Hepatic stellate cell (primary cell): Measurements from ENCODE around the gene STX11.

ENCODE experiments used
- DNase-seq: peaks from one replicate; pipeline ENCODE4 v3.0.0; 2011; ENCODE audit warnings: low spot score

STX11 gene

DNA sequence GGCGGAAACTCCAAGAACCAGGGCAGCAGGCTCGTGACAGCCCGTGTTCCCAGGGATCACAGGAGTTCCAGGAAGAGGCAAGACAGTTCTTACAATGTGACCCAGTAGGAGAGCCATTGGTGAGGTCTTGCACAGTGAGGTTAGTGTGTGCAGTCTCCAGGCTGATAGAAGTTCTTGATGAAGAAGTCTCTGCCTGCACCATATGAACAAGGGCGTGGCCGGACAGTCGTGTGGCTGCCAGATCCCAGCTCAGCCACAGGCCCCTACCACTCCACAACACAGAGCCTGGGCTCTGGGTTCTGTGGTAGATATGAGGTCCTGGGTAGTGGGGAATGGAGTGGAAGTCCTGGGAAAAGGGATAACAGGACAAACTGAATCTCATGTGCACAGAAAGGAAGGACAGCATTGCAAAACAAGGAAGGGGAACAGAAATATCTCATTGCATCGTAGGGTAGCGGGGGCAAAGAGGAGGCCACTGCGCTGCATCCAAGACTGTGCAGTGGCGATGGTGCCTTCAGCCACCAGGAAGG, 65.2 kb downstream of the STX11 start:
- DNase-seq: peak; percentile 17

- peak; percentile 90 for DNase-seq
These were observed 65.8 kb downstream of the STX11 start for GRCh38 chr6:144215932-144216667.

- peak; percentile 78 for DNase-seq
These were observed 66.4 kb downstream of the STX11 start for GRCh38 chr6:144216668-144217218.

DNA sequence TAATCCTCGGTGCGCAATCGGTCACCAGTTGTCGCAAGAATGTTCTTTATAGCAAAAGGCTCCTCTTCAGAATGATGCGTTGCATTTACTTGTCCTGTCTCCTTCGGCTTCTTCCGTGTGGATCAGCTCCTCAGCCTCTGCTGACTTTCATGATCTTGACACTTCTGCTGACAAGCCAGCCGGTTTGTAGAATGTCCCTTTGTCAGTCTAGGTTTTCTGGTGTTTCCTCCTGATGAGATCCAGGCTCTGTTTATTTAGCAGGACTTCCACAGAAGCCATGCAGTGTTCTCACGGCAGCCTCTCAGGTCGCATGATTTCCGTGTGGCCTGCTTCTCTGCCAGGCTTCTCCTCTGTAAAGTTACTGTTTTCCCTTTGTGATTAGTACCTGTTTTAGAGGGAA, 66.9 kb downstream of the STX11 start:
- DNase-seq: peak; percentile 54

DNA sequence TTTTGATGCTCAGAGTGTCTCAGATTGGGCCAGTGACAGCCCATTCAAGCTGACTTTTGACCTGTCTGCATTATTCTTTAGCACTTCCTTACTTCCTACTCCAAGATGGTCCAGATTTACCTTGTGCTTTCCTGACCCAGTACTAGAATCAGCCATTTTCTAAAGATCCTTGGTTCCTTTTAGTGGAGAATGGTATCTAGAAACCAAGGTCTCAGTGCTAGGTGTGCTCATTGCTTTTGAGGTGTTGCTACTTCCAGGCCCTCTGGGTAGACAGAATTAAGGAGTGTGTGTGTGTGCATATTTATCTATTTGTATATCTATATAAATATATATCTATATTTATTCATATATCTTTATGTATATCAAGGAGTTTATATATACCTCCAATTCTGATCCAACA, 67.5 kb downstream of the STX11 start:
- DNase-seq: no peak

DNA sequence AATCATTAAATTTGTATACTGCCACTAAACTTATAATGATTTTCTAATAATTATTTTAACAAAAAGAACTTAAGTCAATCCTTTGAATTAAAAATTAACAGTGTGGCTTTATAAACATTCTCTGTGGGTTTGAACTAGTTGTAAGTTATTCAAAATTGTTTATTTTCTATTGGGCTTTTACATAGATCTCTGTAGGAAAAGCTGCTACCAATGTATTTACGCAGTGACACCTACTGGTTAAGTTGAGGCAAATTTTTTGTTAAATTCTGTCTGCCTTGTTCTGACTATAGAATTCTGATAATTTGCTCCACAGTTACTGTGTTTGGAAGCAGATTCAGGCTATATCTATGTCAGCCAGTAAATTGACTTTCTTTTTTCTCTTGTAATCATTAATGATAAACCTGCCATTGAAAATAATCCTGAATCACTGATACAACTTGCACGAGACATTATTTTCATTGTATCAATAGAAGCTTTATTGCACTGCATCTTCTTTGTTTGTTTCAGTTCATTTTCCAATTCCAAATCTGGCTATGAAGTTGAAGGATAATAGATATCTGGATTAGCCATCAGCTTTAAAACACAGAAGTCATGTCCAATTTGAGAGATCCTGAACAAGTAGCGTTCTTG, 68.9 kb downstream of the STX11 start:
- peak; percentile 29 for DNase-seq

DNA sequence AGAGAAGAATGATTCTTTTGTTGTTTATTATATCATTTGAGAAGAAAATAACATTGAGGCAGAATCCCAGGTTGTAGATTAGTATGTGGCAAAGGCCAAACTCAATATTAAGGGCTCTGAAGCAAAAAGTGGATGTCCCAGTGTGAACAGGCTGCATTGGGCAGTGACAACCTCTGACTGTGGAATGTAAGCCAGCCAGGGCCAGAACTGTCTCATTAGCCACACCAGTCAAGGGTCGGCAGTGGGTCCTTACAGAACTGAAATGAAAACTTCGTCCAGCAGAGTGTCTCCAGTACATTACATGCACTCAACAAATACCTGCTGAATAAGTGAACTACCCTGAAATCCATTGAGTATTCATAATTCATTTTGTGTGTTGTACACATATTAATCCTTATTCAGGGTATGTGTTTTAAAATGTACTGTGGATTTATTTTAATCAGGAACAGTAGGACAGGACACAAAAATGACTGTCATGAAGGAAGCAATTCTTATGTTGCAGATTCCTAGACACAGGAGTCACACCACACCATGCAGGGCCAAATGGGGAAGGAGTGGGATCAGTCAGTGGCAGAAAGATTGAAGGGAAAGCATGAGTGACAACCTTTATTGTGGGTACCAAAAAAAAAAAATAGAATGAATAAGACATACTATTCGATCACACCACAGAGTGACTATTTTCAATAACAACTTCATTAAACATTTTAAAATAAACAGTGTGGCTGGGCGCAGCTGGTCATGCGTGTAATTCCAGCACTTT, 69.9 kb downstream of the STX11 start:
- DNase-seq: peak; percentile 19

- no peak for DNase-seq
These were observed 73.4 kb downstream of the STX11 start for GRCh38 chr6:144223686-144224085.

GRCh38 chr6:144231721-144232120, 81.4 kb downstream of the STX11 start:
- DNase-seq: no peak

DNA sequence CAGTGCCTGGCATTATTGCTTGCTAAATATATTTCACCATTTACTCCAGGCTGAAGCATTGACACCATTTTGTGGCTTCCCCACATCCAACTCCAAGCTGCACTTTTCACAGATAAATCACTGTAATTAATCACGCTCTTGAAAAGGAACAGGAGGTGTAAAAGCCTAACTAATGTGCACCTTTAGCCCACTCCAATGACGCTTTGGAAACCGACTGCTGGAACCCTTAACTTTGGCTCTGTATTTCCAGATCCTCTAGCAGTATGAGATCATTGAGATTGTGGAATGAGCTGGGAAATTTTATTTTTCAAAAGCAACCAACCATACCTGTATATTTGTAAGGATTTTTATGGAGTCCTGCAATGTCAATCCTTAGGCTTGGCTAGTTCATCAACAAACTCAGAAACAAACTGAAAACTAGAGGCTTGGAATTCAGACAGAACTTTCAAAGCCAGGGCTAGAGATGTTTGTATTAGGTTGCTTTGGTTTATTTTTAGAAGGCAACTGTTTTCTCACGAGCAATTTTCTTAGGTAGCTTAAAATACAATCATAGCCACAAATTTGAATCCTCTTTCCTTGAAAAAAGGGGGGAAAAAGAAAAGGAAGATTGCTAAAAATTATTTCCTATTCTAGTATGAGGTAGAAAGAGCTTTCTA, 82.0 kb downstream of the STX11 start:
- no peak for DNase-seq

GRCh38 chr6:144232832-144233230, 82.5 kb downstream of the STX11 start:
- DNase-seq: no peak

DNA sequence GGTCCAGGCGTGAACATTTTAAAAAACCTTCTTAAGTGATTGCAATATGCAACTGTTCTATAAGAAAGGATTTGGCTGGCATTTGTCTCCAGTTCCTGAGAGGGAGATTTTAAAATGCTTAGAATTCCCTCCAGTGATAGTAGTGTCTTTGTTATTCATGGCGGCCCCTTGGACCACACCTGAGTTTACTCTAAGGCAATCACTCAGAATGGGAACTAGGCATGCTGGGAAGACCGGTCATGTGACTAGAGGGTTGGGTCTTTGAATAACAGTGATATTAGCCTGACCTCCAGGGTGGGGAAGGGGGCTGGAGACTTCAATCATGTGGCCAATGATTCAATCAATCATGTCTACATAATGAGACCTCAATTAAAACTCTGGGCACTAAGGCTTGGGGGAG, 84.1 kb downstream of the STX11 start:
- no peak for DNase-seq

DNA sequence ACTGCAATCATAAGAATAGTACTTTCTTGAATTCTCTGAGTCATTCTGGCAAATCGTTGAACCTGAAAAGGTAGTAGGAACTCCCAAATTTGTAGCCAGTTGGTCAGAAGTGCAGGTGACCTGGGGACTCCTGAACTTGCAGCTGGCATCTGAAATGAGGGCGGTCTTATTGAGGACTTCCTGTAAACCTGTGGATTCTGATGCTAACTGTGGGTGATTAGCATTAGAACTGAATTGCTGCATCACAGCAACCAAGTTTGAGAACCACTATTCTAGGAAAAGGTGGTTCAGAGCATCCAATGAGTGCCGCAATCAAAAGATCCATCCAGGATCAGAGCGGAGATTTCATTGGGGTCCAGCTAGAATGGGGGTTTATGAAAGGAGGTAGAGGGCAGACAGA, 84.6 kb downstream of the STX11 start:
- no peak for DNase-seq
